H9 (cell line): Measurements from ENCODE around the gene CHN1. TPM values are rescaled to one million over a fixed set of nuclear protein-coding genes. Genes with fewer than 3 reads are reported as not detected.

Source experiments
- DNase-seq: peaks from one replicate; pipeline ENCODE4 v3.0.0-alpha.2; 2017
- H2AFZ ChIP-seq: one replicate; pipeline ENCODE4 v1.6.1; 2013; ENCODE audit warnings: mild to moderate bottlenecking, low read length, control low read depth, moderate library complexity
- H2AK5ac ChIP-seq: 2 replicates; pipeline ENCODE4 v1.6.1; 2013; ENCODE audit warnings: low read length, control low read depth, mixed read lengths; ENCODE audit not compliant: insufficient read length
- H2BK120ac ChIP-seq: one replicate; pipeline ENCODE4 v1.6.1; 2013; ENCODE audit warnings: low read depth, mild to moderate bottlenecking, low read length, control low read depth, inconsistent platforms; ENCODE audit not compliant: poor library complexity, severe bottlenecking
- H2BK12ac ChIP-seq: 2 replicates; pipeline ENCODE4 v1.6.1; 2013; ENCODE audit warnings: low read length, control low read depth, mixed read lengths, low read depth; ENCODE audit not compliant: insufficient read length
- H2BK15ac ChIP-seq: 2 replicates; pipeline ENCODE4 v1.6.1; 2013; ENCODE audit warnings: low read depth, low read length, control low read depth
- H2BK20ac ChIP-seq: one replicate; pipeline ENCODE4 v1.6.1; 2013; ENCODE audit warnings: low read depth, mild to moderate bottlenecking, low read length, control low read depth, inconsistent platforms; ENCODE audit not compliant: poor library complexity, severe bottlenecking
- H2BK5ac ChIP-seq: 2 replicates; pipeline ENCODE4 v1.6.1; 2013; ENCODE audit warnings: low read length, control low read depth, mixed read lengths; ENCODE audit not compliant: insufficient read length
- H3K14ac ChIP-seq: 2 replicates; pipeline ENCODE4 v1.6.1; 2013; ENCODE audit warnings: low read length, control low read depth; ENCODE audit not compliant: insufficient read depth
- H3K18ac ChIP-seq: 2 replicates; pipeline ENCODE4 v1.6.1; 2013; ENCODE audit warnings: low read depth, mild to moderate bottlenecking, mixed read lengths, low read length, control low read depth; ENCODE audit not compliant: insufficient read length
- H3K23ac ChIP-seq: 2 replicates; pipeline ENCODE4 v1.6.1; 2013; ENCODE audit warnings: low read length, control low read depth, mixed read lengths, low read depth; ENCODE audit not compliant: insufficient read length
- H3K23me2 ChIP-seq: 2 replicates; pipeline ENCODE4 v1.6.1; 2013; ENCODE audit warnings: low read depth, mild to moderate bottlenecking, mixed read lengths, low read length, control low read depth; ENCODE audit not compliant: insufficient read length, poor library complexity, severe bottlenecking
- H3K27ac ChIP-seq: 2 replicates; pipeline ENCODE4 v1.5.1; 2013; ENCODE audit warnings: low read length, control low read depth, mixed read lengths, low read depth; ENCODE audit not compliant: insufficient read length
- H3K27me3 ChIP-seq: 2 replicates; pipeline ENCODE4 v1.6.1; 2013; ENCODE audit warnings: low read length, control low read depth, inconsistent platforms; ENCODE audit not compliant: insufficient read depth
- H3K4ac ChIP-seq: 2 replicates; pipeline ENCODE4 v1.6.1; 2013; ENCODE audit warnings: low read depth, mild to moderate bottlenecking, control low read depth, inconsistent platforms, low read length, moderate library complexity
- H3K4me1 ChIP-seq: 2 replicates; pipeline ENCODE4 v1.6.1; 2013; ENCODE audit warnings: low read length, control low read depth, inconsistent platforms; ENCODE audit not compliant: insufficient read depth
- H3K4me2 ChIP-seq: 2 replicates; pipeline ENCODE4 v1.6.1; 2013; ENCODE audit warnings: low read length, control low read depth, mixed read lengths; ENCODE audit not compliant: insufficient read length, insufficient read depth
- H3K56ac ChIP-seq: 2 replicates; pipeline ENCODE4 v1.6.1; 2013; ENCODE audit warnings: low read depth, mild to moderate bottlenecking, mixed read lengths, low read length, control low read depth; ENCODE audit not compliant: insufficient read length
- H3K79me1 ChIP-seq: 2 replicates; pipeline ENCODE4 v1.6.1; 2013; ENCODE audit warnings: low read depth, mild to moderate bottlenecking, moderate library complexity, low read length, control low read depth, inconsistent platforms; ENCODE audit not compliant: insufficient read depth, poor library complexity, severe bottlenecking
- H3K79me2 ChIP-seq: 2 replicates; pipeline ENCODE4 v1.6.1; 2013; ENCODE audit warnings: low read length, control low read depth, inconsistent platforms; ENCODE audit not compliant: insufficient read depth
- H3K9ac ChIP-seq: 2 replicates; pipeline ENCODE4 v1.6.1; 2013; ENCODE audit warnings: low read length, control low read depth, mixed read lengths; ENCODE audit not compliant: insufficient read length; ENCODE audit errors: extremely low read depth
- H3K9me3 ChIP-seq: one replicate; pipeline ENCODE4 v1.6.1; 2013; ENCODE audit warnings: low read depth, low read length, inconsistent platforms; ENCODE audit not compliant: control insufficient read depth
- H3T11ph ChIP-seq: one replicate; pipeline ENCODE4 v1.6.1; 2013; ENCODE audit warnings: mild to moderate bottlenecking, low read length, control low read depth, inconsistent platforms
- H4K20me1 ChIP-seq: one replicate; pipeline ENCODE4 v1.6.1; 2013; ENCODE audit not compliant: control insufficient read depth, insufficient read length, insufficient read depth
- H4K5ac ChIP-seq: 2 replicates; pipeline ENCODE4 v1.6.1; 2013; ENCODE audit warnings: low read depth, mild to moderate bottlenecking, mixed read lengths, low read length, control low read depth; ENCODE audit not compliant: insufficient read length
- H4K8ac ChIP-seq: replicated peaks from 2 replicates; pipeline ENCODE4 v1.6.1; 2013; ENCODE audit warnings: low read length, control low read depth, mixed read lengths, low read depth; ENCODE audit not compliant: insufficient read length
- H4K91ac ChIP-seq: 2 replicates; pipeline ENCODE4 v1.6.1; 2013; ENCODE audit warnings: low read depth, mild to moderate bottlenecking, moderate library complexity, mixed read lengths, low read length, control low read depth; ENCODE audit not compliant: insufficient read length
- H3K27ac Mint-ChIP-seq, 3 experiments: 2 replicates in 2 of 3; 3 replicates in 1 of 3; pipeline ENCODE4 v1.8.0; 2020 to 2021; ENCODE audit warnings: mixed read lengths in 3 of 3, mild to moderate bottlenecking in 1 of 3, moderate library complexity in 1 of 3
- H3K27me3 Mint-ChIP-seq: 2 replicates; pipeline ENCODE4 v1.8.0; 2021; ENCODE audit warnings: low read depth, mild to moderate bottlenecking, moderate library complexity, mixed read lengths
- H3K36me3 Mint-ChIP-seq, 3 experiments: 2 replicates in 2 of 3; 3 replicates in 1 of 3; pipeline ENCODE4 v1.8.0; 2020 to 2021; ENCODE audit warnings: low read depth in 3 of 3, mixed read lengths in 3 of 3; ENCODE audit not compliant: insufficient read depth in 1 of 3
- H3K4me1 Mint-ChIP-seq, 2 experiments: 2 replicates each; pipeline ENCODE4 v1.8.0; 2020; ENCODE audit warnings: mixed read lengths in 2 of 2
- H3K4me3 Mint-ChIP-seq, 2 experiments: 2 replicates in 1 of 2; 3 replicates in 1 of 2; pipeline ENCODE4 v1.8.0; 2020 to 2021; ENCODE audit warnings: mild to moderate bottlenecking in 2 of 2, mixed read lengths in 2 of 2, moderate library complexity in 1 of 2
- H3K9me3 Mint-ChIP-seq, 2 experiments: 2 replicates in 1 of 2; 3 replicates in 1 of 2; pipeline ENCODE4 v1.8.0; 2020; ENCODE audit warnings: mild to moderate bottlenecking in 2 of 2, mixed read lengths in 2 of 2, moderate library complexity in 1 of 2
- WGBS: extraction: QIAGEN DNeasy Blood & Tissue Kit; methylation state at CpG from one replicate; pipeline ENCODE4 v1.1.7; 2013; ENCODE audit warnings: missing lambda C conversion rate, low lambda C conversion rate, mixed read lengths; ENCODE audit not compliant: insufficient read length; ENCODE audit errors: extremely low coverage; 5-methylcytosine and 5-hydroxymethylcytosine counted together
- total RNA-seq: library from RNA; stranded (reverse); gene quantifications from 2 replicates; pipeline ENCODE4 v1.2.1, GENCODE V29; 2021
- TF ChIP-seq, protein P1 (sequence below): fragments of 200-600 bp; sonication (generic); conservative IDR thresholded peaks from 3 replicates; pipeline ENCODE4 v1.8.0; 2021; ENCODE audit warnings: antibody characterized with exemption, mild to moderate bottlenecking

The CHN1 gene
- total RNA-seq, 1 experiment from 2014 or later, result 33.9 TPM

DNA sequence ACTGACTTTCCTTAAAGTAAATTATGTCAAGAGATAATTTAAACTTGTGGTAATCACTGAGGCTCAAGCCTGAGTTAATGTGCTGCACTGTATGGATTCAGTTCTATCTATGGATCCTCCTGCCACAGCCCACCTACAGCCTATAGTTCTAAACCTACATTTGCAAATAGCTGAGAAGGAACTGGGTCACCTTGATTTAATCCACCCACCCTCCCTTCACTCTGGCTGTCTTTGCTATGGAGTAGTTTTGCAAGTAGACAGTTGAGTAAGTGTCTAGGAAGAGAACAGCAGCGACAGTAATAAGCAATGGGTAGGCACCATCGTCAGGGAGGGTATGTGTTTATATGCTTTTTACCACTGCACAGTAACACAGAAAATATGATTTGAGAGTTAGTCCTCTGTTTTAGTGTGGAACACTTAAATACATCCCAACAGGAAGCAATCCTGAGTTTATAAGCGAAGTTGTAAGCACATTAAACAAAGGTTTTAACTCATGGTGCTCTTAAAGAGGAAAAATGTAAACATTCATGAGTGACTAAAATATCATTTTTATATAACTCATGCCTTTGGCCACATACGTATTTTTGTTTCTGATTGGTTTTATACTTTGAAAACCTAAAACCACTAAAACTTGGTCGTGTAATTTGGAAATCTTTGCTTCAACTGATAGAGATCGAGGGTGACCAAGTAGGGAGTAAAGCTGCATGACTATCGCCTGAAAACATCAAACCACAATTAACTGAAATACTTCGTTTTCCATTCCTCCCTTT is 204.6 kb downstream of the CHN1 start:
- Histone ChIP-seq H2BK5ac (no peak overlapping the region), H2BK120ac (no peak overlapping the region), H2BK12ac (no peak overlapping the region), H3K9me3 (no peaks in the 10 kb centered on the region), H3K56ac (no peak overlapping the region), H4K5ac (no peak overlapping the region), H2BK15ac (no peak overlapping the region), H3K23me2 (no peaks in the 10 kb centered on the region), H3K4me1 (peaks cover 10% of the 10 kb centered on the region; the same call in 1 of the 2 replicates), H3K9ac (no peak overlapping the region), H4K20me1 (no peaks in the 10 kb centered on the region), H3K79me1 (no peaks in the 10 kb centered on the region), H3K18ac (no peak overlapping the region), H3K14ac (no peak overlapping the region), H3K4ac (no peak overlapping the region), H3K79me2 (no peaks in the 10 kb centered on the region), H4K8ac (no peak overlapping the region), H2AK5ac (no peak overlapping the region), H3K27me3 (no peaks in the 10 kb centered on the region), H3K4me2 (no peak overlapping the region), H3T11ph (no peak overlapping the region), H2AFZ (no peak overlapping the region), H3K27ac (no peak overlapping the region), H3K23ac (no peak overlapping the region), H2BK20ac (no peak overlapping the region), H4K91ac (no peak overlapping the region)
- WGBS, result 100% methylated on average over 1 of the region's 8 CpGs
- Mint-ChIP-seq H3K4me3 (no peak overlapping the region), H3K4me1 (peaks cover 26 to 33% of the 10 kb centered on the region in 2 experiments), H3K9me3 (no peaks in the 10 kb centered on the region), H3K27me3 (no peaks in the 10 kb centered on the region), H3K27ac (peak overlapping the region in 1 of 3 experiments; percentile 93; a peak in 2 of 7 replicates), H3K36me3 (peaks cover 19 to 58% (median 55%) of the 10 kb centered on the region in 3 experiments)
- TF ChIP-seq, protein P1, sequence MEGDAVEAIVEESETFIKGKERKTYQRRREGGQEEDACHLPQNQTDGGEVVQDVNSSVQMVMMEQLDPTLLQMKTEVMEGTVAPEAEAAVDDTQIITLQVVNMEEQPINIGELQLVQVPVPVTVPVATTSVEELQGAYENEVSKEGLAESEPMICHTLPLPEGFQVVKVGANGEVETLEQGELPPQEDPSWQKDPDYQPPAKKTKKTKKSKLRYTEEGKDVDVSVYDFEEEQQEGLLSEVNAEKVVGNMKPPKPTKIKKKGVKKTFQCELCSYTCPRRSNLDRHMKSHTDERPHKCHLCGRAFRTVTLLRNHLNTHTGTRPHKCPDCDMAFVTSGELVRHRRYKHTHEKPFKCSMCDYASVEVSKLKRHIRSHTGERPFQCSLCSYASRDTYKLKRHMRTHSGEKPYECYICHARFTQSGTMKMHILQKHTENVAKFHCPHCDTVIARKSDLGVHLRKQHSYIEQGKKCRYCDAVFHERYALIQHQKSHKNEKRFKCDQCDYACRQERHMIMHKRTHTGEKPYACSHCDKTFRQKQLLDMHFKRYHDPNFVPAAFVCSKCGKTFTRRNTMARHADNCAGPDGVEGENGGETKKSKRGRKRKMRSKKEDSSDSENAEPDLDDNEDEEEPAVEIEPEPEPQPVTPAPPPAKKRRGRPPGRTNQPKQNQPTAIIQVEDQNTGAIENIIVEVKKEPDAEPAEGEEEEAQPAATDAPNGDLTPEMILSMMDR, result no peak
- DNase-seq, result no peak
